Measurements from ENCODE around the gene CACNA1C.

Gene CACNA1C

DNA sequence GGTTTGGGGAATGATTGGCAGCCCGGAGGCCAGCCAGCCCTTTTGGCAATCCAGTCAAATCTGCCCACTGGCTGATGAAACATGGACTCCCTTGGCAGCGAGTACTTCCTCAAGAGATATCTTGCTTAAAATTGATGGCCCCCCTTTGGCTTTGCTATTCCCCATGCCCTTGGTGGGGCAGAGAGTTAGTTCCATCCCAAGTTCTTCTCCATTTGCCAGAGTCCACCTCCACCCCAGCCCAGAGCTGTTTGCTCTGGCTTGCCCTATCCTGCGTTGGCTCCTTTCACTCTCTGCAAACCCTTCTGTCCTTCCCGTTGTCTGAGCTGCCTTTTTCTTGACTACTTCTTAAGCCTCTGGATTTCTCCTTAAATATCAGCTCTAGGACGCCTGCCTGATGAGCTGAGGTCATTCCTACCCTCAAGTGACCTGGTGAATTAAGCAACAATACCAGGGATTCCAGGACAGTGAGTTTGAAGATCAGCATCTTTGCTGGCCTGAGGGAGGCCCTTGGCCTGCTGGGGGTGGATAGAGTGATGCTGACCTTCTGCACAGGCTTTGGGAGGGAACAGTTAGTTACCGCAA, 212.0 kb downstream of the CACNA1C start:
- no peak for DNase-seq

DNA sequence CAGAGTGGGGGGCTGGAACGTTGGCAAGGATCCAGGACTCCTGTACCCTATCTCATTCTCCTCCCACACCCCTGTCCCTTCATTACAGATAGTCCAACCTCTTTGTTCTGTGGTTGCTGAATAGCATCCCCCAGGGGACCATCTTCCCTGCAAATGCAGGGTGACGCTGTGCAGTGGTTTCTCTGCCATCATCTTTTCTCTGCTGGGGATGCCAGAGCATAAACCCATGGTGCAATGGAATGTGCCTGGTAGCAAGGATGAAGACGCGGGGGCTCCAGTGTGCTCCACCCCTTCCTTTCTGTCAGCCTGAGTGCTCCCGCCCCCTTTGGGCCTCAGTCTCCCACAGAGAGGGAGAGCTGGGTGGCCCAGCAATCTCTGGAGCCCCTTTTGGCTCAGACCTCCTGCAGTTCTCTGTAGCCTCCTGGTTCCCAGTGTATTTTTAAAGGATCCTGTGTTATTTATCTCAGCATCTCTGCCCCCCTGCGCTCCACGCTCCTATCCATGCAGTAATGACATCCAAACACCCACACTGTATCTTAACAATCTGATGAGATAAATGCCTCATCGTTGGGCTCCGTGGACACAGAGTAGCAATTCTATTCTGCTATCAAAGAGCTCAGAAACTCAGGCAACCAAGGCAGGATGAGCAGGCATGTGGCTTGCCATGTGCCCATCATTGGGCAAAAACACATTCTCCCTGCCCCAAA, 212.8 kb downstream of the CACNA1C start:
- DNase-seq, result no peak

DNA sequence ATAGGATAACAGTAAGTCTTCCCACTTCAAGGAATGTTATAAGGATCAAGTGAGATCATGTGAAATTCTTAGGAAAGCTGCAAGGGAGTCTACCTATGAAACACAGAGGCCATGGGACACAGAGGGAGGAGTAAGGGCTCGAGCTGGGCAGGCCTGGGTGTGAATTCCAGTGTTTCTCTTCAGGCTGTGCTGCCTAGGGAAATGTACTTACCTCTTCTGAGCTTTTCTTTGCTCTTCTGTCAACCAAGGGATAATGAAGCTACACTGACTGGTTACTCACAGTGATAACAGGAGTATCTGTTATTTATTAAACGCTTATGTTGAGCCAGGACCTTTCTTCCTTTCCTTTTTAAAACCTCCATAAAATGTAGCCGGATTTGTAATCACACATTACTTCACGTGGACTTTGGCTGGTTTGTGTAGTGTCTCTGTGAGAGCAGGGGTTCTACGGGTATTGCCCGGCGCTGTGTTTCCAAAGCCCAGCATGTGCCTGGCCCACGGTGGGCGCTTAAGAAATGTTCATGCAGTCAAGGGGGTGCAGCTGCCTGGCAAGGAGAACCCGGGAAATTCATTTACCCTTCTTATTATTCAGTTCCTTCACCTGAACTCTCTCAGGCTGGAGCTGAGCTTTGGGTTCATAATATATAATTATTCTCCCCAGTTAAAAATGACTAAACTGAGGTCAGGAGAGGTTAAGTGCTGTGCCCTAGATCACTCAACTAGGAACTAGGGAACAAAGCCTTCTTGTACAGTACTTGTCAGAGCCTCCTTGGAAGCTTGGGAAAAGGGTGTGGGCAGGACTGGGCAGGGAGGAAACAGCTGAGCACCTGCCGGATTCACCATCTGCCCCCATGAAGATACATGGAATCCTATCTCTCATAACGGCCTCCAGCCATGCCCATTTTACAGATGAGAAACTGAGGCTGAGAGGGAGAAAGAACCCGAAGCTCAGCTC, 214.2 kb downstream of the CACNA1C start:
- no peak for DNase-seq

DNA sequence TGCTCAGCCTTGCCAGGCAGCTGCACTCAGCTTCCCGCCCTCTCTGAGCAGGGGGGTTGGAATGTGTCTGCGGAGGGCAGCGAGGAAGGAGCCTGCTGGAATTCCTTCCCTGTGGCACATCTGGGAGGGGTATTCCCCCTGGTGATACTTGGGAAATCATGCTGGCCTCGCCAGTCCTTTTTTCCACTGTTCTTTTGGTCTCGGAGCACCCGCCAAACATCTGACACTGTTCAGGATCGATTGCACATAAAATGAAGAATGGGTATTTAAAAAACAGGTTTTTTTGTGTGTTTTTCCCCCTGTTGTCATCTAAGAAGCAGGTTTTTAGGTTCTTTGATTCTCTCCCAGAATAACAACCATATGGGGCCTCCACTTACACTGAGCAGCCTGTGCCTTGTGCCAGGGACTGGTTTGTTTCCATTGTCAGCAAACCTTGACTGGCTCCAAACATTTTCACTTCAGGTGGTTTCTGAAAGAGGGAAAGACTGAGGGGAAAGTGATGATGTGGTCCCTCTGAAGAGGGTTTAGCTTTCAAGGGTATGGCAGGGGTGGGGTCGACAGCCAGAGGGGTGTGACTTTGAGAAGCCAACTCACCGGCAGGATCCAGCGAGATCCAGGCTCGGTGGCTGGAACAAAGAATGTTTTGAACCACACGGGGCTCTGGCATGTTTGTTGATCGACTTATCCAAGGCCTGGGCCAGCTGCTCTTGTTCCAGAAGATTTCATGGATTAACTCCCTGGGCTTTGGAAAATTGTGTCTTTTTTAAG, 215.1 kb downstream of the CACNA1C start:
- no peak for DNase-seq

DNA sequence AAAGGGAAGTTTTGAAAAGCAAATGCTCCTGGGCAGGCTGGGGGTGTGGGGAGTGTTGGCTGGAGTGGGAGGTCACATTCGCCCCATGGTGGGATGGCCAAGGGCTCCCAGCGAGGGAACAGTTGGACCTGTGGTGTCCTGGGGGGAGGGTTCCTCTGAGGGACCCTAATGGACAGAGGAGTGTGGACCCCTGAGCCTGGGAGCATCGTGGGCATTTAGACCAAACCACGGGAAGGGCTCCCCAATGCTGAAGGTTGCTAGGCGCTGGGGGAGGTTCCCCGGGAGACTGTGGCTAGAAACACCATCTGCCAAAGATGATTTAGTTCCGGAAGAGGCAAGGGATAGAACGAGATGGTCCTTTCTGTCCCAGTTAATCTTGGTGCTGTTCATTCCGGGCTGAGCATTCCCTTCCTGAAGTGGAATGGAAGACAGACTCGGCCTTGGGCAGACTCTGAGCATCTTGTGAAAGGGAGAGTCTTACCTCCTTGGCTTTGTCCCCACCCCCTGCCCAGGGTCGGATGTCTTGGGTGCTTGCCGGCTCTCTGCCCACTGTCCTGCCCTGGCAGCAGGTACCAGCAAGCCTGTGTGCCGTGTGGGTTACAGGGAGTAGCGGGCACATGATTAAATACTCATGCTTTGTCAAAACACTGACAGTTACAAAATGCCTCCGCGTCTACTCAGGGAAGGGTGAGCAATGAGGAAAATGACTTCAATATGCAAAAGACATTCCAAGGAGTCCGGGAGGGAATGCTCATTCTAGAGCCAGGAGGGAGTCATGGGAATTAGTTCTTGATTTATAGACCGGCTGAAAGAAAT, 215.9 kb downstream of the CACNA1C start:
- no peak for DNase-seq

DNA sequence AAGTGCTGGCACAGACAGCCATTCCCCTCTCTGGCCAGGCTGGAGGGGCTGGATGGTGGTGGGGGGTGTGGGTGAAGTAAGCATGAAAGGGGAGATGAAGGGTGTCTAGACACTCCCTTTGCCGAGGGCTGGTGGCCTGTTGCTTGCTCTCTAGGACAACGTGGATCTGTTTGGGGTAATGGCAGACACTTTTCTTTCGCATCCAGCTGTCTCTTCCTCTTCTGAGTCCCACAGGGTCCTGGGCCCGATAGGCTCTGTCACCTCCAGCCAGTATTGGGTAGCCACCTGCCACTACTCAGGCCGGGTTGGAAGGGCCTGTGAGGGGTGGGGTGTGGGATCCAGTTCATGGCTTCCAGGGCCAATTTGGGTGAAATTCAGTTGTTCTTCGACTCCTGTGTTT, 218.1 kb downstream of the CACNA1C start:
- no peak for DNase-seq

DNA sequence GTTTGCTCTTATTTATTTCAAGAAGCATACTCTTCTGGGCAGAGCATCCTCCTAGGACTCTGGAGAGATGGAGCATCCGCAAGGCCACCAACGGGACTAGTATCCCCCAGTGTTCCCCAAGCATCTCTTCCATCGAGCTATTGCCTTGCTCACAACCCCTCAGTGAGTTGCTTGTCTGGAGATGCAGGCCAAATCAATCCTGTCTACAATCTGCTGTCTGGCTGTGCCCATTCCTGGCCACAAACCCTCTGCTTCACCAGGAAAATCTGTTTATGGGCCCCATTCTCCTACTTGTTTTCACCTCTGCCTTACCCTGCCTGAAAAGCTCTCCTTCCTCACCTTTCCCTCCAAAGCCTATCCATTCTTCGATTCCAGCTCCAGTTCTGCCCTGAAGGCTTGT, 219.2 kb downstream of the CACNA1C start:
- DNase-seq, result no peak

DNA sequence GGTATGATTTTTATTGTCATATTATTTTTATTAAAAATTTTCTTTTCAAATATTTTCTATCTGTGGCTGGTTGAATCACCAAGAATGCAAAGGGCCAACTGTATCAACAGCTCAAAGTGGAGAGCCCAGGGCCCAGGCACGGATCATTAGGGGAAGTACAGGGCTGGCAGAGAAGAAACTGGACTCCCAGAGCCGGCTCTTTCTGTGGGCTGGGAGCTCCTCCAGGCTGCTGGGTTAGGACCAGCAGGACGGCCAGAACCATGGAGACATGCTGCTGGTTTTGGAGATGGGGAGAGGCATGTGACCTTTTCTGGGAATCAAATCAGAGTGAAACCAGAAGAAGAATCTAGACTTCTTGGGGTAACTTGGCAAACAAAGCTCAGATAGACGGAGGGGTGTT, 220.5 kb downstream of the CACNA1C start:
- no peak for DNase-seq

DNA sequence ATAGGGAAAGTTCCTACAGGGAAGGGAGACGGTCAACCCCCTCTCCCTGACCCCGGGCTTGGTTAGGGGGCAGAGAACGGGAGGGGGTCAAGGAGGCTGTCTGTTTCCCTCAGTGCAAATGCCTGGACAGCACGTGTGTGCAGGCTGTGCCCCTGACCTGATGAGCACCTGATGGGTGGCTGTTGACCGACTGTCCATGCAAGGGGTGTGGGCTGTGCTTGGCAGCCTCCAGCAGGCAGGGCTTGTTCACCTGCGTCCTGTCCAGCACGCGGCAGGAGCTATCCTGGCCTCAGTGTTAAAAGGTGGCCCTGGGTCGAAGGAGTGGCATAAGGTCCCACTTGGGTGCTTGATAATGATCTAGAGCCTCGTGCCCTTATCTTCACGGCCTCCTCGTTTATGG, 221.0 kb downstream of the CACNA1C start:
- DNase-seq, result no peak

DNA sequence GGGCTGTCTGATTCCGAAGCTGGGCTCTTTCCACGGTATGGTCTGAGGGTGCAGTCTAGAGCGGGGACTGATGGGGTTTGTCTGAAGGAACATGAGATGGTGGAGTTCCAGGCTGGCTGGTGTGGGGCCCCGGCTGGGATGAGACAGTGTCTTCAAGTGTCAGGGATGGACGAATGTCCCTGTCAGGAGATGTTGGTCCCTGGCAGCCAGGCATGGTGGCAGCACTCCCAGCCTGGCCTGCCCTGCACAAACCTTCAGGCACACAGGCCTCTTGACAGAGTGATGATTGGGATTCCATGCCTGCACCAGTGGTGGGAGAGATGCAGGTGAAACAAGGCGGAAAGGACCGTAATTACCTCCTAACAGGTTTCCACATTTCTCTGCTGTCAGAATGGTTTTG, 221.9 kb downstream of the CACNA1C start:
- DNase-seq, result no peak

DNA sequence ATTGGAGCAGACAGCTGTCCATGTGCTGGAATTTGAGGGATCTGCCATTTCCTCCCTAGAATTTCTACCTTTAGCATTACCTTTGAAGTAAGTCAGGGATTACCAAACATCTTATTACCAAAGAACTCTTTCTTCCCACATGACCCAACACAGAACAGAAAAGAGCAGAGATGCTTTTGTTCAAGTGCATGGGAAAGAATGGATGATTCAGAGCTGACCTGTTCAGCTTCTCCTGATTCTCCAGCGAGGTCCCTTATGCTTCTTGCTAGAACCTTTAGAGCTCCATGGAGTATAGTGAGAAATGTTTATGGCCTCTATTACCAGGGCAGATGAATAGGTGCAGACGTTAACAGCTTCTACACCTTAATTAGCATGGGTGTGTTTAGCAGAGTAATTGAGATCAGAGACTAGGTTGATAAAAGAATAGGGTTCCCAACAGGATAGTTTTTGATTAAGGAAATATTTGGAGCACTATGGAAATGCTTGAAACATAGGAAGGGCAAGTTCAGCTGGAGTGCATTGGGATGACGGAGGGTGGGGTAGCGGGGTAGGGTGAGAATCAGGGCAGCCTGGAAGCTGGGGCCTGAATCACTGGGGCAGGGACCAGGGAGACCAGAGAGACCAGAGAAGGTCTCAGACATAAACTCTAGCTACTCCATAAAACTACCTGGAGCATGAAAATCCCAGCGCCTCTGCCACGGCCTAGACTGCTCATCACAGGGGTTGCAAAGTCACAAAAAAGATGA, 223.7 kb downstream of the CACNA1C start:
- DNase-seq, result no peak

DNA sequence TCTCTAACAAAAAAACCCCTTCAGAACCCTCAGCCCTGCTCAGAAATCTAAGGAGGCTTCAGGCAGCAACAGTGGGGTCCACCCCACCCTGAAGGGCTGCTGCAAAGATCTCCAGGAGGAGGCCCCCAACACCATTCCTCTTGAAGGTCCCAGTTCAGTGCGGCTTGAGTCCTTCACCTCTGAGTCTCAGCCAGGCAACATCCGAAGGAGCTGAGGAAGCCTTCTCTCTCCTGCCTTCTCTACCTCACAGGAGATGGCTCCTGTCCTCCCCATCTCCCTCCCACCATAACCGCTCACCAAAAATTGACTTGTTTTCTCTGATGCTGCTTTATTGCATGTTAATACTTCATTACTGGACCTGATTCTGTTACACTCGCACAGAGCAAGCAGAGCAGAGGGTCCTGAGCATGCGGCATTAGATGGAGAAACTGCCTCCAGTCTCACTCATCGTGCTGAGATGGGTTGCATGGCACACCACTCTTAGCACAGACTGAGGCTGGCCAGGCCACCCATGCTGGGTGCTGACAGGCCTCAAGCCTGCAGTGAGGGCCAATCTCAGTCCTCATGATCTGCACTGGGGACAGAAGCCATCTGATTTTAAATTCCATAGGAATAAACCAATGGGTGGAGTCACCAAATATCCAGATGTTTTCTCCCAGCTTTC, 224.8 kb downstream of the CACNA1C start:
- no peak for DNase-seq

DNA sequence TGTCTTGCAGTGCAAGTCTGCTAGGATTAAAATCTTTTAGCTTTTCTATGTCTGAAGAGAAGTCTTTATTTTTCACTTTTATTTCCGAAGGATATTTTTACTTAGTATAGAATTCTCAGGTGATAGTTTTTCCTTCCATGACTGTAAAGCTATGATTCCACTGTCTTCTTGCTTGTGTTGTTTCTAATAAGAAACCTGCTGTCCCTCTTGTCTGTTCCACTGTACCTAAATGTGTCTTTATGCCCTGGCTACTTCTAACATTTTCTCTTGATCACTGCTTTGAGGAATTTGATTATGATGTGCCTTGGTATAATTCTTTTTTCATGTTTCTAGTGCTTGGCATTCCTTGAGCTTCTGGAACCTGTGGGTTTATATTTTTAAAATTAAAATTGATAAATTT, 228.7 kb downstream of the CACNA1C start:
- DNase-seq, result no peak

DNA sequence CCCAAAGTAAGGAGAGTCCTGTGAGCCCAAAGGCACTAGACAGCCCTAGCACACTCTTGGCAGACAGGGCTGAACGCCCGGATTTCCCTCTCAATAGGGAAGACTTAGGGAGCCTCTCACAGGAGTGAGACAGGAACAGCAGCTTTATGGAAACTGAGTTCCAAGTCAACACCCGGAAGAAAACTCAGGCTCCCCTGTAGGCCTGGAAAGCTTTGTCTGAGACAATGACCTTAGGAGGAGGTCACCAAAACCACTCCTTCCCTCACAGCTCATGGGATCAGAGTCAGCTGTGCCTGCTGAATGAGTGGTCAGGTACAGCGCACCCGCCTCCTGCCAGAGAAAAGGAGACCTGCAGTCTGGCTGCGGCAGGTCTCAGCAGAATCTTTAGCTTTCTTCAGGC, 229.5 kb downstream of the CACNA1C start:
- DNase-seq, result no peak

DNA sequence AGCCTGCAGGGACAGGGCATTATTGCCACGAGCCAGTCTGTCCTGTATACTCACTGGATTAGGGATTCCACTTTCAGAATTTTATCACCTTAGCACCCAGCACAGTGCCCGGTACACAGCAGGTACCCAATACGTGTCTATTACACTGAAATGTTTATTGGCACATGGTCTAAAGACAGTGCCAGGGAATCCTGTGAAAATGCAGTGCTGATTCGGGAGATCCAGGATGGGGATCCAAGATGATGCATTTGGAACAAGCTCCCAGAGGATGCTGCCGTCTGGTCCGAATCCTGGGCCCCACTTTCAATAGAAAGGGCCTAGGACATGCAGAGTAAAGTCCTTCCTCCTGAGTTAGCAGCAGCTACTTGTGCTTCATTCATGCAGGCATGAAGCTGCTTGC, 230.7 kb downstream of the CACNA1C start:
- no peak for DNase-seq

DNA sequence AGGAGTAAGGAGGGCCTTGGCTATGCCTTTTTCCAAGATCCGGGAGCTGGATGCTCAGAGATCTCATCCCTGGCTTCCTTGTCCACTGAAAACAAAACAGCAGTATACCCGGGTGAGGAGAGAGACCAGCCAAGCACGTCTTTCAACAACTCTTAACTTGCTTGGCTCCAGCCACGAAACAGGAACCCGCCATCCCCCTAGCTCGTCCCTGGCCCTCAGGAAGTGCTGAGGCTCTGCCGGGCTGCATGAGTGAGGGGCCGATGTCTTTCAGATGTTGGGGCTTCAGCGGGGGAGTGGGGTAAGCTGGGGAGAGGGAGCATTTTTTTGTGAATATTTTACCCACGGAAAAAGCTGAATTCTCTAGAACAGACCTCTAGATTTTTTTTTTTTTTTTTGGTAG, 231.1 kb downstream of the CACNA1C start:
- DNase-seq, result peak; percentile 53

DNA sequence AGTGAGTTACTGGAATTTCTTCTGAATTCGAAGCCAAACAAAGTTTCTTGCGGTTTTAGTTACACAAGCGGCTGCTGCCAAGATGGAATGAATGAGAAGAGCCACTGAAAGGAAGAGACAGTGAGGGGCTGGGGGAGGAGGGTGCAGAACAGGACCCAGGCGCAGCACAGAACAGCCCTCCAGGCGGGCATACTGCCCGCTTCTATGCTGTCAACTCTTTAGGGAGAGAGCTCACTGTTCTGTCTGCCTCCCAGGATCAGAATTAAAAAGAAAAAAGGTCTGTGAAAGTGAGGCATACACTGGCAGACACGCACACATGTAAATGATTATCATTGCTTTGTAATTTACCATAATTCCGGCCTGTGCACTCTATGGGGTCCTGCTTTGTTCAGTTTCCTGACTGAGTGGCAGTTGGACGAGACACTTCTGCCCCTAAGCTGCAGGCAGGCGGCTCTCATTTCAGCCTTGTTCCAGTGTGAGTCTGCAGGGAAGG, 231.6 kb downstream of the CACNA1C start:
- DNase-seq, result peak; percentile 53

DNA sequence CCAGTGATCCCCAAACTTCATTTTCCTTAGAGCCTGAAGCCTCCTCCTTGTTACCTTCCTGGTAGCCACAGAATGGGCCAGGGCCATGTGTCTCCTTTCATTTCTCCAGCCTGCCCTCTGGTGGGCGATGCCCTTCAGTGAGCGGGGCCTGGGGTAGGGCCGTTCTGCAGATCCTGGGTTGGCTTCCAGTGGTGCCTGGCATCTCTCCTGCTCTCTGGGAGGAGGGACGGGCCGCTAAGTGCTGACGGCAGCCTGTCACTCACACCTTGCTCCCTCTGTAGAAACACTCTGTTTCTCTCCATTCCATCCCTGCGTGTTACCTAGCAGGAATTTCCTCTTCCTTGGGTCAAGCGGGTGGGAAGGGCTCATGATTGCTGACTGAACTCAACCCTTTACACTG, 232.1 kb downstream of the CACNA1C start:
- DNase-seq, result peak; percentile 52

DNA sequence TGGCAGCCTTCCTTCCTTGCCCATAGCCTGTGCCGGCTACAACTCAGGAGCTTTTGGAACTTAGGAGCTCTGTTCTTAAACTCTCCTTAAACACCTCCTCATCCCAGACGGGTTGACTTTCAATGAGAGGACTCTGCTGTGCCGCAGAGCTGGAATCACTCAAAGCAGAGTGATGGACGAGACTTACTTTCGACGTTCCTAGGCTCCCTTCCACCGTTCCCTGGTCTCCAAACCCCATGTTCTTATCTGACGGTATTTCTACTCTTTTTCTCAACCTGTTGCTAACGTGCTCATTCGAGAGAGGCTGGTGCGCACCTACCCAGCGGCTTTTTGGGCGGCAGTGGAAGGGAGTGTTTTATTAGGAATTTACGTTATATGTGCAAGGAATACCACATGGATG, 232.7 kb downstream of the CACNA1C start:
- DNase-seq, result no peak

DNA sequence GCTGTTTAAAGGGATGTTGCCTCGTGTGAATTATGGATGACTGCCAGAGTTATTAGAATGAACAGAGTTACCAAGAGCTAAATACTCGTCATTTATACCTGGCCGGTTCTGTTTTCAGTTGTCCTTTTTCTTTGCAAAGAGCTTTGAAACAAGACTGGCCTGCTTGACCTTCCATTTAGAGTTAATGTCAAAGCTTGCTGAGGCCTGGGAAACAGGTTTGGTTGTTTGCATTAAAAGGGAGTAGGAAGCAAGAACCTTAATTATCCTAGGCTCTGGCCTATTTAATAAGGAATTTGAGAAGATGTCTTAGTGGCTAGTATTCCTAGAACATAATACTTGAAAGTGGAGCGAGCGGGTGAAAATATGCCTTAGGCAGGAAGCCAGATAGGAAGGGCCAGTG, 233.3 kb downstream of the CACNA1C start:
- no peak for DNase-seq

Measured in GF-D8 (cell line).